NCI-H69 (cell line): ENCODE results near the gene SPEM3.
A peak's percentile ranks its signal among the peaks of the same experiment; 100 is the strongest.

Experiments used
- DNase-seq: peaks from one replicate; lab custom pipeline; 2025; lab: John Stamatoyannopoulos, UW

SPEM3 gene

DNA sequence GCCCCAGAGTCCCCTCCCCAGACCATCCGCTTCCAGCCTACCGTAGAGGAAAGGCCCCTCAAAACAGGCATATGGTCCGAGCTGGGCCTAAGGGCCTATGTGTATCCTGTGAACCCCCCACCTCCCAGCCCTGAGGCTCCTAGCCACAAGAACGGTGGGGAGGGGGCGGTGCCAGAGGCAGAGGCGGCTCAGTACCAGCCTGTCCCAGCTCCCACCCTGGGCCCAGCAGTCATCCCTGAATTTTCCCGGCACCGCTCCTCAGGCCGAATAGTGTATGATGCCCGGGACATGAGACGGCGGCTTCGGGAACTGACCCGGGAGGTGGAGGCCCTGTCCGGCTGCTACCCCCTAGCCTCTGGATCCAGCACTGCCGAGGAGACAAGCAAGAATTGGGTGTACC, 7.5 kb upstream of the SPEM3 start:
- no peak for DNase-seq

DNA sequence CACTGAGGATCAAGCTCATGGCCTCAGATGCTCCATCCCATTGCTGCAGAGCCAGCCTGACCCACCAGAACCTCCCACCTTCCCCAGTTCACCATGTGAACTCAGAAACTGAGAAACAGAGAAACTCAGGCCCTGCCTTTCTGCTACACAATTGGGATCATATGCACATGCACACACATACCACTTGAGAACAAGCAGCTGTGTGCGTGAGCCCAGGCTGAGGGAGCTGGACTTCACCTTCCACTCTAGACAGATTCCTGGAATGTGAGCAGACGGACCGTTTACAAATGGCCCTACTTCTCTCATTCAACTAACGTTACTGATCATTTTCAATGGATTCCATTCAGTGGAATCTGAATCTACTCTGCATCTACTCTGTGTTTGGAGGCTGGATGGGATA, 5.0 kb upstream of the SPEM3 start:
- DNase-seq, result no peak

- DNase-seq, result no peak
These were observed 3.3 kb upstream of the SPEM3 start, which contains the start of gene SPEM2 for GRCh38 chr17:7425316-7425715. TSS of gene SPEM2 (plus strand) at chr17:7425616. CDS start at chr17:7425689, 73 bp downstream.

DNA sequence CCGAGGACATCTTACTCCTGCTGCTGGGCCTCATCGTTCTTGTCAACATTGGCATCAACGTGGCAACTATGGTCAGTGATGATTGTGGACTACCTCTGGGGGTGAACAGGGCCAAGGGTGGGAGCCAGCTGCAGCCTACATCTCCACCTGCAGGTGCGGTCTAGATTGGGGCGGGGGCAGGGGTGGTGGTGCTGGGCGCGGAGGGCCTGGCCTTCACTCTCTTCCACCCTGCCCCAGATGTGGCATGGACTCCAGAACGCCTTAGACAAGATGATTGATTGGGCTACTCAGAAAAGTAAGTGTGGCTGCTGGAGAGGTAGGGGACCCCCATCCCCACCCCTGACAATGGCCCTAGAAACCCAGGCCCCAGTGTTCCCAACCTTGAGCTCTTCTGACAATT, 2.9 kb upstream of the SPEM3 start:
- no peak for DNase-seq

GRCh38 chr17:7426203-7426863, 2.3 kb upstream of the SPEM3 start:
- no peak for DNase-seq

- no peak for DNase-seq
These were observed 1.7 kb upstream of the SPEM3 start for GRCh38 chr17:7426896-7427489.

GRCh38 chr17:7427549-7427948, 1.1 kb upstream of the SPEM3 start:
- no peak for DNase-seq

DNA sequence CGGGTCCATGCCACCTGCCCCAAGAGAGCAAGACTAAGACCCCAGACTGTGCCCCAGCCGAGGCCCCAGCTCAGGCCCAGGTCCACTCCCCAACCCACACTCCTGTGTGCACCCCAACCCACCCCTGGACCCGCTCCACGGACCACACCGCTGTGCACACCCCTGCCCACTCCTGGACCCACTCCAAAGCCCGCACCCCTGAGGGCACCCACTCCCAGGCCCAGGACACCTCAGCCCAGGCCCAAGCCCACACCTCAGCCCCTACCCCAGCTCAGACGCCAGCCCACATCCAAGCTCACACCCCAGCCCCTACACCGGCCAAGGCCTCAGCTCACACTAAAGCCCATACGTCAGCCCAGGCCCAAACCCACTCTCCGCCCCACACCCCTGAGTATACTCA, 1.1 kb downstream of the SPEM3 start:
- no peak for DNase-seq

DNA sequence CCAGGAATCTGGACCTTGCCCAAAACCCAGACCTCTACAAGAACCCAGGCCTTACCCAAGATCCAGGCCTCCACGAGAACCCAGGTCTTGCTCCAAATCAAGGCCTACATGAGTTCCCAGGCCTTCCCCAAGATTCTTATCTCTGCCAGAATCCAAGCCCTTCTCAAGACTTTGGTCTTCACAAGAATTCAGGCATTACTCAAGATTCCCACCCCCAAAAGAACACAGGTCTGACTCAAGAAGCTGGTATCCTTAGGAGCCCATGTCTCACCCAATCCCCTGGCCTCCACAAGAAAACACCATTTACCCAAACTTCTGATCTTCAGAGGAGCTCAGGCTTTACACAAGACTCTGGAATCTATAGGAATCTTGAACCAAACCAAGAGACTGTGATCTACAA, 2.6 kb downstream of the SPEM3 start:
- no peak for DNase-seq

GRCh38 chr17:7432296-7432695, 3.6 kb downstream of the SPEM3 start:
- no peak for DNase-seq

DNA sequence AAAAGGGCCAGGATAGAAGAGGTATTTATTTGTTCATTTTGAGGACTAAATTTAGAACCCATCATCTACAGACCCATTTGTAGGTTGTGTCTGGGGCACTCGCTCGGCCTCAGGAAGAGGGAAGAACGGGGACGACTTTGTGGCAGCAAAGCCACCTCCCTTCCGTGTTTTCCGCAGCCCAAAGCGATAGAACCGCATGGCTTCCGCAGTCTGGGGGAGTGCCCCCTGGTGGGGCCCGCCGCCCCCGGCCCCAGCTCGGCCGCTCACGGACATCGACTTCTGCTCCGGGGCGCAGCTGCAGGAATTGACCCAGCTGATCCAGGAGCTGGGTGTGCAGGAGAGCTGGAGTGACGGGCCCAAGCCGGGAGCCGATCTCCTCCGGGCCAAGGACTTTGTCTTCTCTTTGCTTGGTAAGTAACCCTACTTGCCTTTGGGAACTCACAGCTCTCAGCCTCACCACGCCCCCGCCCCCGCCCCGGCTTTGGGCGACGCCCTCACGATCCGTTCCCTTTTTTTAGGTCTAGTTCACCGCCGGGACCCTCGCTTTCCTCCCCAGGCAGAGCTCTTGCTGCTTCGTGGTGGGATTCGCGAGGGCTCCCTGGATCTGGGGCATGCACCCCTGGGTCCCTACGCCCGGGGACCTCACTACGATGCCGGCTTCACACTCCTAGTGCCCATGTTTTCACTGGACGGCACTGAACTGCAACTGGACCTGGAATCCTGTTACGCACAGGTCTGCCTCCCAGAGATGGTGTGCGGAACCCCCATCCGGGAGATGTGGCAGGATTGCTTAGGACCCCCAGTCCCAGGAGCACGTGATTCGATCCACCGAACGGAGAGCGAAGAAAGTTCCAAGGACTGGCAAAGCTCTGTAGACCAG, 7.3 kb downstream of the SPEM3 start:
- peak; percentile 19 for DNase-seq

- peak; percentile 86 for DNase-seq
These were observed 8.1 kb downstream of the SPEM3 start for GRCh38 chr17:7436556-7437368.

- no peak for DNase-seq
These were observed 8.8 kb downstream of the SPEM3 start for GRCh38 chr17:7437369-7437863.

DNA sequence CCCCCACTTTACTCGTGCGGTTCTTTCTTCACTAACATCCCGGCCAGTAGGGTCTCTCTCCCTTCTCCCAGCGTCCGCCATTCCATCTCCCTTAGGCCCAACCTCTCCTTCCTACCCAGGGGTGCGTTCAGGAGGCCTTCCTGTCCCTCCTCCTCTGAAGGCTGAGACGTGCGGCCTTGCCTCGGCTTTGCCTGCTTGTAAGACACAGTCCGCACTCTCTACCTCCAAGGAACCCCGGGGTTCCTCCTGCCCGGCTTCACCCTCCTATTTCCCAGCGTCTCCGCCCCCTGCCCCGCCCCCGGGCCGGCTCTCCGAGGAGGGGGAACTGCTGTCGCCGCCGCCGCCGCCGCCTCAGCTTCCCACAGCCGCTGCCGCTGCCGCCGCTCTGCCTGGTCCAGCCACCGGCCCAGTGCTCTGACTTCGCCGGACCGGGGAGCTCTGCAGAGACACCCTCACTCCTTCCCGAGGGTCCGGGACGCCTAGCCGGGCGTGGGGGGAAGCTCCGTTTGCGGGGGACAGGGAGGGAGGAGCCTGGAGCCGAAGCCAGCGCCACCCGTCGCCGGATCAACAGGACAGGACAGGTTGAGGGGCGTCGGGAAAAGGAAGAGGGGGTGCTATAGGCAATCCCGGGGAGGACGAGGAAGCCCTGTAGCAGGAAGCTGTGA, 9.4 kb downstream of the SPEM3 start:
- peak; percentile 59 for DNase-seq

DNA sequence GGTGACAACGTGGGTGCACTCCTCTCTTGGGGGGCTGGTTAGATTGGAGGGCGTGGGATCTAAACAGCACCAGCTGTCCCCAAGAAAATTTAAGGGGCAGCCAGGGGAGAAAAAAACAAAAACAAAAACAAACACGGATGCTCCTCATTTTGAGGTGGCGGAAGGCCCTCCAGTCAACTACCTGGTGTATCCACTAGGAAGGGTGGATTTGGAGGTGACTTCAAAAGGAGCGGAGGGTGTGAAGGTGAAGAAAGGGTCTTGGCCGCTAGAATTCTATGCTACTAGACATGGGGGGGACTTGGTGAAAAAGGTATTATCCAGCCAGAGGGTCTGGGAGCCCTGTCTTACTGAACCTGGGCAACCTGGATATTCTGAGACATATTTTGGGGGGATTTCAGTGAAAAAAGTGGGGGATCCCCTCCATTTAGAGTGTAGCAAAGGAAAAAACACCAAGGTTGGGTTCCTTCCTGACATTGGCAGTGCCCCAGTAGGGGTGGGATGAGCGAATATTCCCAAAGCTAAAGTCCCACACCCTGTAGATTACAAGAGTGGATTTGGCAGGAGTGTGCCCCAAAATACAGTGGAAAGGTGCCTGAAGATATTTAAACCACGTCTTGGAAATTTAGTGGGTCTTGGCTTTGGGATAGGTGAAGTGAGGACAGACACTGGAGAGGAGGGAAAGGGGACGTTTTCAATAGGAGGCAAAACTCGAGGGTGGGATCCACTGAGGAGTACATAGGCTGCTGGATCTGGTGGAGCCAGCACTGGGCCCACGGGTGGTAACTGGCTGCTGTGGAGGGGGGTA, 10.2 kb downstream of the SPEM3 start:
- no peak for DNase-seq

- DNase-seq, result no peak
These were observed 10.9 kb downstream of the SPEM3 start, which contains the start of gene FGF11 for GRCh38 chr17:7439462-7440112. TSS of gene FGF11 (plus strand) at chr17:7439512. CDS start at chr17:7439621, 109 bp downstream.

- peak; percentile 59 for DNase-seq
These were observed 11.6 kb downstream of the SPEM3 start for GRCh38 chr17:7440113-7440833.

DNA sequence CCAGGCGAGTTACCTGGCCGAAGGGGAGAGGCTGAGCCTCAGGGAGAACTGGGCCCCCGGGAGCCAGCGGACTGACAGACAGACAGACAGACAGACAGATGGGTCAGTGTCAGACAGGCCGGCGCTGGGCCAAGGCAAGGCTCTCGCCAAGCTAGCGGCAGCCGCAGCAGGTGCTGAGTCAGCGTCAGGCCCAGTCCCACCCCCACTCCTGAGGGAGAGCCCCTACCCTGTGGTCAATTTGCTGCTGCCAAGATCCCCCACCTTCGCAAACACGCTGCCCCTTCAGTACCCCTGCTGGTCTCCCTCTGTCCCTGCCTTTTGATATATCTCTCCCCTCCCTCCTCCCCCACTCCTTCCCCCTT, 12.2 kb downstream of the SPEM3 start:
- DNase-seq, result peak; percentile 59

DNA sequence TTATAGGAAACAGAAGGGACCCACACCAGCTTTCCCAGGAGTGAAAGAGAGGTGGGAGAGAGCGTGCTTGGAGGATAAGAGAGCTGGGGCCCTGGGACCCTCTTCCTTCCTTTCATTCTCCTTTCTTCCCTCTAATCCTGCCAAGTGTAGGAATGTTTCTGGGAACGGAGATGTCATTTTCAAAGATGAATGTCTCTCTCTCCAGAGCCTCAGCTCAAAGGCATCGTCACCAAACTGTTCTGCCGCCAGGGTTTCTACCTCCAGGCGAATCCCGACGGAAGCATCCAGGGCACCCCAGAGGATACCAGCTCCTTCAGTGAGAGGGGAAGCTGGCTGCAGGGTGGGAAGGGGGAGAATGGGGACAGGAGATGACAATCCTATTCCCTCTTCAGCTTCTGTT, 12.6 kb downstream of the SPEM3 start:
- DNase-seq, result no peak
